ENCODE results near the gene ZNF316. TPM values are rescaled to one million over a fixed set of nuclear protein-coding genes. Genes with fewer than 3 reads are reported as not detected.

The ZNF316 gene
- total and polyA plus RNA-seq, 4 donors = 5.6 to 42.0 (median 26.6) TPM

- Histone ChIP-seq H3K4me1 (ENCODE audit: control insufficient read depth in 1 of 2, insufficient read depth in 2 of 2, low read length in 2 of 2) (no peaks in the 10 kb centered on the region), H3K9me3 (ENCODE audit: control insufficient read depth, low read length) (no peaks in the 10 kb centered on the region), H3K4me3 (ENCODE audit: low read length in 2 of 2) (no peak overlapping the region), H3K36me3 (ENCODE audit: control insufficient read depth in 1 of 2, insufficient read depth in 2 of 2, low read length in 1 of 2) (peaks cover 0 to 2% of the 10 kb centered on the region in 2 donors), H3K27me3 (ENCODE audit: control insufficient read depth in 1 of 2, insufficient read depth in 2 of 2, low read length in 1 of 2) (no peaks in the 10 kb centered on the region), H3K27ac (ENCODE audit: low read depth in 1 of 2, low read length in 2 of 2) (no peak overlapping the region)
- 83 to 90% methylated on average over 15 of the region's 15 CpGs for WGBS, 2 donors
- ATAC-seq (ENCODE audit: low FRiP score) (no peak), DNase-seq (no peak)
- intact Hi-C loops (cut with DNase I) = no loop called here
Measured at GRCh38 chr7:6641305-6642035, 4.4 kb downstream of the ZNF316 start.

DNA sequence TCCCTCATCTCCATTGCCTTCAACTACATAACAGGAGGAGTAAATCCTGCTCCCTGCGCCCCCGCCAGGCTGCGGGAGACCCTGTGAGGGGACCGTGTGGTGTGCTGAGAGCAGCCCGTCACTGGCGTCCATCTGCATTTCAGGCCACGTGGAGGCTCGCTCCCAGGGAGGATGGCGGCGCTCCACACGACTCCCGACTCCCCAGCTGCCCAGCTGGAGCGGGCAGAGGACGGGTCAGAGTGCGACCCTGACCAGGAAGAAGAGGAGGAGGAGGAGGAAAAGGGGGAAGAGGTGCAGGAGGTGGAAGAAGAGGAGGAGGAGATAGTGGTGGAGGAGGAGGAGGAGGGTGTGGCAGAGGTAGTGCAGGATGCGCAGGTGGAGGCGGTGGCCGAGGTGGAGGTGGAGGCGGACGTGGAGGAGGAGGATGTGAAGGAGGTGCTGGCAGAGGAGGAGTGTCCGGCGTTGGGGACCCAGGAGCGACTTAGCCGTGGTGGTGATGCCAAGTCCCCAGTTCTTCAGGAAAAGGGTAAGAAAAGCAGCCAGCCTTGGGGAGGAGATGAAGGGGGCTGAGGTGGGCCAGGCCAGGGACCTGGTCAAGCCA, 5.2 kb downstream of the ZNF316 start:
- intact Hi-C loops (cut with DNase I) = no loop called here
- WGBS, 2 donors = 92 to 96% methylated on average over 24 of the region's 24 CpGs
- ATAC-seq (ENCODE audit: low FRiP score) (no peak), DNase-seq (no peak)
- H3K27me3 ChIP-seq (ENCODE audit: control insufficient read depth in 1 of 2, insufficient read depth in 2 of 2, low read length in 1 of 2) = no peaks in the 10 kb centered on the region
- peaks cover 0 to 2% of the 10 kb centered on the region in 2 donors for H3K36me3 ChIP-seq (ENCODE audit: control insufficient read depth in 1 of 2, insufficient read depth in 2 of 2, low read length in 1 of 2)
- H3K27ac ChIP-seq (ENCODE audit: low read depth in 1 of 2, low read length in 2 of 2) = no peak overlapping the region
- H3K4me3 ChIP-seq (ENCODE audit: low read length in 2 of 2) = no peak overlapping the region
- H3K9me3 ChIP-seq (ENCODE audit: control insufficient read depth, low read length) = no peaks in the 10 kb centered on the region
- no peaks in the 10 kb centered on the region for H3K4me1 ChIP-seq (ENCODE audit: control insufficient read depth in 1 of 2, insufficient read depth in 2 of 2, low read length in 2 of 2)

GRCh38 chr7:6642861-6643640, 5.9 kb downstream of the ZNF316 start:
- H3K4me3 ChIP-seq (ENCODE audit: low read length in 2 of 2) = no peak overlapping the region
- H3K4me1 ChIP-seq (ENCODE audit: control insufficient read depth in 1 of 2, insufficient read depth in 2 of 2, low read length in 2 of 2) = no peaks in the 10 kb centered on the region
- H3K27me3 ChIP-seq (ENCODE audit: control insufficient read depth in 1 of 2, insufficient read depth in 2 of 2, low read length in 1 of 2) = no peaks in the 10 kb centered on the region
- no peak for ATAC-seq (ENCODE audit: low FRiP score)
- no peak for DNase-seq
- H3K27ac ChIP-seq (ENCODE audit: low read depth in 1 of 2, low read length in 2 of 2) = no peak overlapping the region
- WGBS, 2 donors = 81 to 85% methylated on average over 21 to 22 of the region's 22 CpGs
- no peaks in the 10 kb centered on the region for H3K9me3 ChIP-seq (ENCODE audit: control insufficient read depth, low read length)
- intact Hi-C loops (cut with DNase I) = no loop called here
- peaks cover 0 to 2% of the 10 kb centered on the region in 2 donors for H3K36me3 ChIP-seq (ENCODE audit: control insufficient read depth in 1 of 2, insufficient read depth in 2 of 2, low read length in 1 of 2)

- Histone ChIP-seq H3K9me3 (ENCODE audit: control insufficient read depth, low read length) (no peaks in the 10 kb centered on the region), H3K4me3 (ENCODE audit: low read length in 2 of 2) (no peak overlapping the region), H3K27ac (ENCODE audit: low read depth in 1 of 2, low read length in 2 of 2) (no peak overlapping the region), H3K4me1 (ENCODE audit: control insufficient read depth in 1 of 2, insufficient read depth in 2 of 2, low read length in 2 of 2) (no peaks in the 10 kb centered on the region), H3K36me3 (ENCODE audit: control insufficient read depth in 1 of 2, insufficient read depth in 2 of 2, low read length in 1 of 2) (peaks cover 0 to 2% of the 10 kb centered on the region in 2 donors), H3K27me3 (ENCODE audit: control insufficient read depth in 1 of 2, insufficient read depth in 2 of 2, low read length in 1 of 2) (no peaks in the 10 kb centered on the region)
- intact Hi-C loops (cut with DNase I) = no loop called here
- DNase-seq = no peak
- WGBS, 2 donors = 92 to 93% methylated on average over 21 of the region's 21 CpGs
- ATAC-seq (ENCODE audit: low FRiP score) = no peak
Measured at GRCh38 chr7:6643915-6644625, 7.0 kb downstream of the ZNF316 start.

- no peak overlapping the region for H3K27ac ChIP-seq (ENCODE audit: low read depth in 1 of 2, low read length in 2 of 2)
- H3K9me3 ChIP-seq (ENCODE audit: control insufficient read depth, low read length) = no peaks in the 10 kb centered on the region
- H3K36me3 ChIP-seq (ENCODE audit: control insufficient read depth in 1 of 2, insufficient read depth in 2 of 2, low read length in 1 of 2) = peaks cover 0 to 2% of the 10 kb centered on the region in 2 donors
- no peaks in the 10 kb centered on the region for H3K4me1 ChIP-seq (ENCODE audit: control insufficient read depth in 1 of 2, insufficient read depth in 2 of 2, low read length in 2 of 2)
- 87 to 95% methylated on average over 10 of the region's 10 CpGs for WGBS, 2 donors
- no peak for ATAC-seq (ENCODE audit: low FRiP score)
- intact Hi-C loops (cut with DNase I) = no loop called here
- H3K4me3 ChIP-seq (ENCODE audit: low read length in 2 of 2) = no peak overlapping the region
- DNase-seq = peak in 1 of 2 donors; percentile 72
- no peaks in the 10 kb centered on the region for H3K27me3 ChIP-seq (ENCODE audit: control insufficient read depth in 1 of 2, insufficient read depth in 2 of 2, low read length in 1 of 2)
Measured at GRCh38 chr7:6644728-6645127, 7.6 kb downstream of the ZNF316 start.

GRCh38 chr7:6646465-6646864, 9.3 kb downstream of the ZNF316 start:
- Histone ChIP-seq H3K27ac (ENCODE audit: low read depth in 1 of 2, low read length in 2 of 2) (no peak overlapping the region), H3K4me1 (ENCODE audit: control insufficient read depth in 1 of 2, insufficient read depth in 2 of 2, low read length in 2 of 2) (no peaks in the 10 kb centered on the region), H3K9me3 (ENCODE audit: control insufficient read depth, low read length) (no peaks in the 10 kb centered on the region), H3K27me3 (ENCODE audit: control insufficient read depth in 1 of 2, insufficient read depth in 2 of 2, low read length in 1 of 2) (no peaks in the 10 kb centered on the region), H3K4me3 (ENCODE audit: low read length in 2 of 2) (no peak overlapping the region), H3K36me3 (ENCODE audit: control insufficient read depth in 1 of 2, insufficient read depth in 2 of 2, low read length in 1 of 2) (peaks cover 0 to 2% of the 10 kb centered on the region in 2 donors)
- intact Hi-C loops (cut with DNase I) = no loop called here
- DNase-seq = no peak
- 76 to 84% methylated on average over 8 of the region's 8 CpGs for WGBS, 2 donors
- no peak for ATAC-seq (ENCODE audit: low FRiP score)

- peaks cover 0 to 2% of the 10 kb centered on the region in 2 donors for H3K36me3 ChIP-seq (ENCODE audit: control insufficient read depth in 1 of 2, insufficient read depth in 2 of 2, low read length in 1 of 2)
- DNase-seq = no peak
Measured at GRCh38 chr7:6647080-6647479, 10.0 kb downstream of the ZNF316 start.

DNA sequence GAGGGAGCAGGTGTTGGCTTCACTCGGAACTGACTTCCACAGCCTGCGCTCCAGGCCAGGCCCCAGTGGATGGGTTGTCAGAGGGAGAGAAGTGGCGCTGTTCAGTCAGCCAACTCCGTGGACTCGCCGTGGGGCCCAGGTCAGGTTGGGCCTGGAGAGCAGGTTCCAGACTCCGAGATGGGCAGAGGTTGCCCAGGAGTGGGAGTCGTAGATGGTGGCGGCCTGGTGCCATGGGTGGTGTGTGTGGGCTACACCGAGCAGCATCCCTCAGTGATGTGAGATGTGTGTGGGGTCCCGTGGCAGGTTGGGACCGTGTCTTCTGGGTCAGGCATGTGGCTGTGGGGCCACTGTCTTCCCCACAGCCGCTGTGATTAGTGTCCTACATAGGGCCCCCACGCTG, 10.4 kb downstream of the ZNF316 start:
- H3K27ac ChIP-seq (ENCODE audit: low read depth in 1 of 2, low read length in 2 of 2) = no peak overlapping the region
- peaks cover under 1% of the 10 kb centered on the region for H3K9me3 ChIP-seq (ENCODE audit: control insufficient read depth, low read length)
- no peaks in the 10 kb centered on the region for H3K4me1 ChIP-seq (ENCODE audit: control insufficient read depth in 1 of 2, insufficient read depth in 2 of 2, low read length in 2 of 2)
- DNase-seq = no peak
- no peak for ATAC-seq (ENCODE audit: low FRiP score)
- no peak overlapping the region for H3K4me3 ChIP-seq (ENCODE audit: low read length in 2 of 2)
- intact Hi-C loops (cut with DNase I) = no loop called here
- WGBS, 2 donors = 89% methylated on average over 14 of the region's 14 CpGs
- H3K36me3 ChIP-seq (ENCODE audit: control insufficient read depth in 1 of 2, insufficient read depth in 2 of 2, low read length in 1 of 2) = peaks cover 0 to 3% of the 10 kb centered on the region in 2 donors
- no peaks in the 10 kb centered on the region for H3K27me3 ChIP-seq (ENCODE audit: control insufficient read depth in 1 of 2, insufficient read depth in 2 of 2, low read length in 1 of 2)

More at GRCh38 chr7:6647080-6647479, 10.0 kb downstream of the ZNF316 start:
- H3K27me3 ChIP-seq (ENCODE audit: control insufficient read depth in 1 of 2, insufficient read depth in 2 of 2, low read length in 1 of 2) = no peaks in the 10 kb centered on the region
- H3K4me3 ChIP-seq (ENCODE audit: low read length in 2 of 2) = no peak overlapping the region
- no peaks in the 10 kb centered on the region for H3K4me1 ChIP-seq (ENCODE audit: control insufficient read depth in 1 of 2, insufficient read depth in 2 of 2, low read length in 2 of 2)
- 79 to 81% methylated on average over 8 of the region's 8 CpGs for whole genome bisulfite sequencing, 2 donors
- intact Hi-C loops (cut with DNase I) = no loop called here
- no peak overlapping the region for H3K27ac ChIP-seq (ENCODE audit: low read depth in 1 of 2, low read length in 2 of 2)
- no peaks in the 10 kb centered on the region for H3K9me3 ChIP-seq (ENCODE audit: control insufficient read depth, low read length)
- no peak for ATAC-seq (ENCODE audit: low FRiP score)

Measured in aorta (tissue), 5 donors.